Activated CD4-positive, alpha-beta T cell treated with anti-CD3 and anti-CD28 coated beads, Interleukin-2, Interleukin-4, amounts not matched to agents 100 ng/mL and 50 ng/mL, durations not matched to agents 16 hours and 8 hours (primary cell): ENCODE data around the gene ZNF385B.

ENCODE experiments used
- DNase-seq: peaks from one replicate; pipeline ENCODE4 v3.0.0-alpha.2; 2020; ENCODE audit warnings: low spot score

Gene ZNF385B

GRCh38 chr2:179440642-179441251 is 420.7 kb downstream of the ZNF385B start:
- peak; percentile 31 for DNase-seq

- DNase-seq = no peak
These were observed 422.8 kb downstream of the ZNF385B start for GRCh38 chr2:179438654-179439053.

GRCh38 chr2:179437430-179437829 is 424.0 kb downstream of the ZNF385B start:
- DNase-seq = no peak

GRCh38 chr2:179435566-179435965 is 425.8 kb downstream of the ZNF385B start:
- no peak for DNase-seq

- DNase-seq = no peak
These were observed 426.4 kb downstream of the ZNF385B start for GRCh38 chr2:179435000-179435399.

GRCh38 chr2:179434357-179434756 is 427.1 kb downstream of the ZNF385B start:
- no peak for DNase-seq

GRCh38 chr2:179432751-179433150 is 428.7 kb downstream of the ZNF385B start:
- no peak for DNase-seq

GRCh38 chr2:179429597-179429996 is 431.8 kb downstream of the ZNF385B start:
- DNase-seq = no peak

- no peak for DNase-seq
These were observed 432.3 kb downstream of the ZNF385B start for GRCh38 chr2:179429060-179429471.

- DNase-seq = no peak
These were observed 432.8 kb downstream of the ZNF385B start for GRCh38 chr2:179428649-179429048.

- no peak for DNase-seq
These were observed 434.3 kb downstream of the ZNF385B start for GRCh38 chr2:179427065-179427464.

GRCh38 chr2:179424571-179424970 is 436.8 kb downstream of the ZNF385B start:
- no peak for DNase-seq

- peak; percentile 33 for DNase-seq
These were observed 439.3 kb downstream of the ZNF385B start for GRCh38 chr2:179422037-179422643.

GRCh38 chr2:179417436-179417949 is 443.9 kb downstream of the ZNF385B start:
- DNase-seq = no peak

- DNase-seq = no peak
These were observed 449.3 kb downstream of the ZNF385B start for GRCh38 chr2:179412112-179412511.

GRCh38 chr2:179410552-179411356 is 450.7 kb downstream of the ZNF385B start:
- DNase-seq = peak; percentile 46

- DNase-seq = no peak
These were observed 457.8 kb downstream of the ZNF385B start for GRCh38 chr2:179403624-179404023.

GRCh38 chr2:179393481-179393880 is 467.9 kb downstream of the ZNF385B start:
- DNase-seq = no peak
